Endothelial cell of umbilical vein (primary cell): Measurements from ENCODE around the gene EMP2. TPM values are rescaled to one million over a fixed set of nuclear protein-coding genes. Genes with fewer than 3 reads are reported as not detected.

Experiments
- BruUV-seq: library from RNA; stranded (reverse); fragments of 400-500 nt; replicated peaks from 2 replicates; lab custom pipeline; 2021; lab: Mats Ljungman, UMichigan
- CTCF ChIA-PET: fragments of 300-600, 350-600 bp; sonication (Branson Sonifier 250); formaldehyde crosslinking; loops from one replicate; lab custom pipeline; 2021; ENCODE audit warnings: antibody characterized with exemption, inconsistent platforms; lab: Charles Lee
- POLR2A ChIA-PET: fragments of 300-600, 350-600 bp; sonication (Branson Sonifier 250); formaldehyde crosslinking; loops from one replicate; lab custom pipeline; 2021; ENCODE audit warnings: antibody characterized with exemption, inconsistent platforms; lab: Charles Lee
- DNase-seq: peaks from one replicate; pipeline ENCODE4 v3.0.0-alpha.2; 2011; ENCODE audit warnings: low read depth, low spot score
- FAIRE-seq: peaks from 2 replicates; lab custom pipeline; 2011; peaks lifted over from hg19 to GRCh38; lab: Jason Lieb, UNC
- H2AFZ ChIP-seq: 2 replicates; pipeline ENCODE4 v1.6.0; 2012; ENCODE audit warnings: low read depth, low read length, control low read depth, inconsistent platforms
- H3K27ac ChIP-seq: 2 replicates; pipeline ENCODE4 v1.5.1; 2011; ENCODE audit warnings: low read depth, mild to moderate bottlenecking, control low read depth, low read length, moderate library complexity; ENCODE audit not compliant: insufficient read depth
- H3K27me3 ChIP-seq, 2 experiments: 2 replicates each; pipeline versions ENCODE4 v1.6.0 to v1.6.1; 2011; ENCODE audit warnings: low read length in 2 of 2, mixed read lengths in 1 of 2; ENCODE audit not compliant: control insufficient read depth in 2 of 2, insufficient read depth in 2 of 2
- H3K36me3 ChIP-seq, 2 experiments: 2 replicates in 1 of 2; 3 replicates in 1 of 2; pipeline ENCODE4 v1.5.1; 2011; ENCODE audit warnings: low read length in 2 of 2, mild to moderate bottlenecking in 1 of 2, moderate library complexity in 1 of 2; ENCODE audit not compliant: control insufficient read depth in 2 of 2, insufficient read depth in 2 of 2; ENCODE audit errors: extremely low read depth in 1 of 2
- H3K4me1 ChIP-seq: 3 replicates; pipeline ENCODE4 v1.5.1; 2011; ENCODE audit warnings: mild to moderate bottlenecking, low read length; ENCODE audit not compliant: control insufficient read depth, insufficient read depth; ENCODE audit errors: extremely low read depth
- H3K4me2 ChIP-seq: 2 replicates; pipeline ENCODE4 v1.6.1; 2011; ENCODE audit warnings: low read length, control low read depth, mixed read lengths; ENCODE audit not compliant: insufficient read depth
- H3K4me3 ChIP-seq, 3 experiments: fragments of 200-600 bp in 1 of 3; sonication (generic), shearing (Covaris generic) in 1 of 3; replicated peaks in 1 of 3; 2 replicates each; pipeline ENCODE4 v1.5.1; 2011 to 2016; ENCODE audit warnings: control low read depth in 3 of 3, low read length in 3 of 3, mild to moderate bottlenecking in 2 of 3, inconsistent platforms in 1 of 3, low read depth in 1 of 3, moderate library complexity in 1 of 3; ENCODE audit not compliant: insufficient read depth in 1 of 3
- H3K79me2 ChIP-seq: 2 replicates; pipeline ENCODE4 v1.6.0; 2012; ENCODE audit warnings: low read length, inconsistent platforms; ENCODE audit not compliant: control insufficient read depth, insufficient read depth
- H3K9ac ChIP-seq: replicated peaks from 2 replicates; pipeline ENCODE3; 2011; ENCODE audit warnings: low read length, control low read depth; ENCODE audit not compliant: insufficient read depth; ENCODE audit errors: extremely low read depth
- H3K9me1 ChIP-seq: replicated peaks from 3 replicates; pipeline ENCODE4 v1.6.0; 2011; ENCODE audit warnings: mild to moderate bottlenecking, low read length; ENCODE audit not compliant: control insufficient read depth, insufficient read depth; ENCODE audit errors: extremely low read depth
- H3K9me3 ChIP-seq: replicated peaks from 2 replicates; pipeline ENCODE4 v1.5.1; 2012; ENCODE audit warnings: low read length, inconsistent platforms; ENCODE audit not compliant: control insufficient read depth, insufficient read depth
- H4K20me1 ChIP-seq: replicated peaks from 2 replicates; pipeline ENCODE3; 2011; ENCODE audit warnings: mild to moderate bottlenecking, low read length; ENCODE audit not compliant: control insufficient read depth, insufficient read depth; ENCODE audit errors: extremely low read depth
- CTCF ChIP-seq, 2 donors: IDR thresholded peaks; 1 replicate in 1 of 2; 2 replicates in 1 of 2; pipeline ENCODE4 v1.5.1; 2011; ENCODE audit warnings: low read length in 2 of 2, mild to moderate bottlenecking in 2 of 2, moderate library complexity in 2 of 2, control low read depth in 1 of 2, inconsistent platforms in 1 of 2, low read depth in 1 of 2; ENCODE audit not compliant: insufficient read depth in 1 of 2; ENCODE audit errors: extremely low read depth in 1 of 2
- EZH2 ChIP-seq: IDR thresholded peaks from 2 replicates; pipeline ENCODE4 v1.6.1; 2012; ENCODE audit warnings: borderline replicate concordance, low read depth, mild to moderate bottlenecking, moderate library complexity, low read length, inconsistent platforms; ENCODE audit not compliant: severe bottlenecking
- FOS ChIP-seq: IDR thresholded peaks from 2 replicates; pipeline ENCODE4 v1.6.1; 2011; ENCODE audit warnings: mild to moderate bottlenecking, low read length, moderate library complexity, borderline replicate concordance; ENCODE audit not compliant: insufficient read depth
- GATA2 ChIP-seq: IDR thresholded peaks from 2 replicates; pipeline ENCODE4 v1.7.0; 2011; ENCODE audit warnings: low read depth, mild to moderate bottlenecking, moderate library complexity, mixed read lengths, low read length; ENCODE audit not compliant: insufficient read length, insufficient read depth
- JUN ChIP-seq: IDR thresholded peaks from 2 replicates; pipeline ENCODE4 v1.6.1; 2011; ENCODE audit warnings: borderline replicate concordance, low read depth; ENCODE audit not compliant: insufficient read length, insufficient read depth
- MAX ChIP-seq: IDR thresholded peaks from 2 replicates; pipeline ENCODE4 v1.6.1; 2011; ENCODE audit not compliant: insufficient read depth, insufficient read length
- MYC ChIP-seq: IDR thresholded peaks from one replicate; pipeline ENCODE4 v1.6.1; 2011; ENCODE audit warnings: mild to moderate bottlenecking, low read depth, low read length
- POLR2A ChIP-seq: IDR thresholded peaks from 2 replicates; pipeline ENCODE4 v1.6.1; 2012; ENCODE audit warnings: low read depth, mild to moderate bottlenecking, control low read depth, low read length
- POLR2AphosphoS5 ChIP-seq: IDR thresholded peaks from 2 replicates; pipeline ENCODE4 v1.6.1; 2012; ENCODE audit warnings: low read depth, mild to moderate bottlenecking, control low read depth, low read length, moderate library complexity; ENCODE audit not compliant: insufficient read depth
- dilution Hi-C: fragments of 300-500 bp; cut with MboI; formaldehyde crosslinking; loops from one replicate; pipeline ENCODE4 v1.15.0; 2019; ENCODE audit warnings: low sequenced_read_pairs; ENCODE audit not compliant: extremely low pct_ligation_motif_present
- intact Hi-C: fragments of 100-400 bp; cut with micrococcal nuclease; formaldehyde crosslinking; loops from one replicate; pipeline ENCODE4 v1.10.0; 2022
- polyA plus RNA-seq, 4 experiments: library from polyadenylated mRNA; depleted of rRNA in 3 of 4; stranded (reverse) in 3 of 4; unstranded in 1 of 4; fragments of >200 nt; gene quantifications; 2 replicates each; pipeline versions ENCODE4 v1.2.1 to v1.2.3, GENCODE V29; 2011 to 2012; ENCODE audit warnings: missing spikeins in 1 of 4
- total RNA-seq: library from RNA; stranded (reverse); gene quantifications from 2 replicates; pipeline ENCODE4 v1.2.3, GENCODE V29; 2021

The EMP2 gene
- total and polyA plus RNA-seq, 2 donors (not counting 3 experiments of a cell fraction or from before 2014, with no cell fraction given): 19.0 to 25.5 TPM

GRCh38 chr16:10494343-10495030, 85.9 kb downstream of the EMP2 start:
- no peaks in the 10 kb centered on the region for H4K20me1 ChIP-seq
- POLR2A ChIA-PET: no interaction called here
- no peak overlapping the region for H2AFZ ChIP-seq
- BruUV-seq: no TSS peak
- DNase-seq: no peak
- no peaks in the 10 kb centered on the region for H3K36me3 ChIP-seq
- no peaks in the 10 kb centered on the region for H3K27me3 ChIP-seq
- H3K4me3 ChIP-seq: no peak overlapping the region
- H3K4me2 ChIP-seq: no peak overlapping the region
- no peaks in the 10 kb centered on the region for H3K9me3 ChIP-seq
- no peak for TF ChIP-seq MYC
- no peak for TF ChIP-seq JUN
- intact Hi-C loops (no loop called here), dilution Hi-C loops (no loop called here)
- H3K9me1 ChIP-seq: no peaks in the 10 kb centered on the region
- no peak for FAIRE-seq
- H3K9ac ChIP-seq: no peak overlapping the region
- no peak overlapping the region for H3K27ac ChIP-seq
- no peaks in the 10 kb centered on the region for H3K4me1 ChIP-seq
- no peaks in the 10 kb centered on the region for H3K79me2 ChIP-seq
- CTCF ChIA-PET: no interaction called here

GRCh38 chr16:10493276-10493675, 87.1 kb downstream of the EMP2 start:
- CTCF ChIA-PET: interaction anchor here (1.2 kb wide), 1 partner anchor 20 kb away, joined by 3 read pairs; no protein-coding TSS in a partner anchor
- intact Hi-C loops: no loop called here
- POLR2A ChIA-PET: no interaction called here

More at GRCh38 chr16:10493276-10493675, 87.1 kb downstream of the EMP2 start:
- Histone ChIP-seq H3K9me1 (no peaks in the 10 kb centered on the region), H3K9ac (no peak overlapping the region), H3K4me1 (no peaks in the 10 kb centered on the region), H3K27me3 (no peaks in the 10 kb centered on the region), H3K79me2 (no peaks in the 10 kb centered on the region), H2AFZ (no peak overlapping the region), H4K20me1 (no peaks in the 10 kb centered on the region), H3K36me3 (no peaks in the 10 kb centered on the region), H3K4me2 (no peak overlapping the region), H3K27ac (no peak overlapping the region), H3K9me3 (no peaks in the 10 kb centered on the region), H3K4me3 (no peak overlapping the region)
- no peak for TF ChIP-seq MAX
- TF ChIP-seq EZH2: no peak
- TF ChIP-seq POLR2AphosphoS5: no peak
- TF ChIP-seq GATA2: no peak
- no peak for TF ChIP-seq POLR2A
- TF ChIP-seq CTCF (IDR thresholded peaks at IDR 0.05; ENCODE audit: extremely low read depth in 1 of 2, insufficient read depth in 1 of 2, low read depth in 1 of 2, low read length in 2 of 2): no peak
- no peak for TF ChIP-seq FOS
- no peak for TF ChIP-seq JUN
- no peak for TF ChIP-seq MYC
- dilution Hi-C loops: no loop called here
- DNase-seq (no peak), FAIRE-seq (no peak)
- no TSS peak for BruUV-seq
